Neural progenitor cell (in vitro differentiated cells): Measurements from ENCODE around the gene TMEM225B. TPM values are rescaled to one million over a fixed set of nuclear protein-coding genes. Genes with fewer than 3 reads are reported as not detected.

Experiments
- DNase-seq: peaks from one replicate; pipeline ENCODE4 v3.0.0-alpha.2; 2016; ENCODE audit warnings: low spot score
- H2AFZ ChIP-seq: fragments of 200-600 bp; sonication (generic); replicated peaks from 2 replicates; pipeline ENCODE4 v1.6.1; 2016; ENCODE audit warnings: antibody characterized with exemption
- H3F3A ChIP-seq: fragments of 200-600 bp; sonication (generic); 2 replicates; pipeline ENCODE4 v1.6.1; 2016; ENCODE audit warnings: antibody characterized with exemption, low read depth
- H3K27ac ChIP-seq: fragments of 200-600 bp; sonication (generic); 2 replicates; pipeline ENCODE4 v1.5.1; 2016; ENCODE audit warnings: mild to moderate bottlenecking
- H3K27me3 ChIP-seq: fragments of 200-600 bp; sonication (generic); 2 replicates; pipeline ENCODE4 v1.6.1; 2016; ENCODE audit warnings: mild to moderate bottlenecking, moderate library complexity
- H3K36me3 ChIP-seq: fragments of 200-600 bp; sonication (generic); 2 replicates; pipeline ENCODE4 v1.5.1; 2016
- H3K4me1 ChIP-seq: fragments of 200-600 bp; sonication (generic); 2 replicates; pipeline ENCODE4 v1.6.1; 2016; ENCODE audit warnings: mixed run types
- H3K4me2 ChIP-seq: fragments of 200-600 bp; sonication (generic); 2 replicates; pipeline ENCODE4 v1.6.1; 2016
- H3K4me3 ChIP-seq: fragments of 200-600 bp; sonication (generic); 2 replicates; pipeline ENCODE4 v1.5.1; 2016
- H3K79me2 ChIP-seq: fragments of 200-600 bp; sonication (generic); 2 replicates; pipeline ENCODE4 v1.6.1; 2016; ENCODE audit warnings: low read depth
- H3K9ac ChIP-seq: fragments of 200-600 bp; sonication (generic); 2 replicates; pipeline ENCODE4 v1.6.1; 2016
- H3K9me3 ChIP-seq: fragments of 200-600 bp; sonication (generic); 2 replicates; pipeline ENCODE4 v1.5.1; 2016; ENCODE audit warnings: low read depth
- H4K20me1 ChIP-seq: fragments of 200-600 bp; sonication (generic); 2 replicates; pipeline ENCODE4 v1.6.1; 2016; ENCODE audit warnings: low read depth
- H3K27ac Mint-ChIP-seq: 3 replicates; pipeline ENCODE4 v1.8.0; 2021; ENCODE audit warnings: mixed read lengths
- H3K27me3 Mint-ChIP-seq: 2 replicates; pipeline ENCODE4 v1.8.0; 2022; ENCODE audit warnings: low read depth, mild to moderate bottlenecking, inconsistent platforms, moderate library complexity, mixed read lengths; ENCODE audit not compliant: insufficient read depth
- H3K36me3 Mint-ChIP-seq: 3 replicates; pipeline ENCODE4 v1.8.0; 2021; ENCODE audit warnings: mixed read lengths
- H3K4me1 Mint-ChIP-seq: 3 replicates; pipeline ENCODE4 v1.8.0; 2021; ENCODE audit warnings: mixed read lengths
- H3K4me3 Mint-ChIP-seq: 3 replicates; pipeline ENCODE4 v1.8.0; 2021; ENCODE audit warnings: mild to moderate bottlenecking, moderate library complexity, mixed read lengths
- H3K9me3 Mint-ChIP-seq: 3 replicates; pipeline ENCODE4 v1.8.0; 2020; ENCODE audit warnings: mixed read lengths
- EZH2 ChIP-seq: fragments of 200-600 bp; sonication (generic); IDR thresholded peaks from 2 replicates; pipeline ENCODE4 v1.6.1; 2017; ENCODE audit warnings: antibody characterized with exemption, mild to moderate bottlenecking, moderate library complexity
- EZH2phosphoT487 ChIP-seq: fragments of 200-600 bp; sonication (generic); IDR thresholded peaks from 2 replicates; pipeline ENCODE4 v1.6.1; 2017; ENCODE audit warnings: antibody characterized with exemption
- total RNA-seq: library from RNA; depleted of rRNA; stranded (reverse); fragments of >200 nt; gene quantifications from 2 replicates; pipeline ENCODE4 v1.2.3, GENCODE V29; 2015; ENCODE audit warnings: low replicate concordance
- TF ChIP-seq, protein P1 (sequence below): fragments of 200-600 bp; sonication (generic); IDR thresholded peaks from 2 replicates; pipeline ENCODE4 v1.5.1; 2017; ENCODE audit warnings: antibody characterized with exemption, mild to moderate bottlenecking

The TMEM225B gene
- total RNA-seq, 1 donor from 2014 or later: not detected

DNA sequence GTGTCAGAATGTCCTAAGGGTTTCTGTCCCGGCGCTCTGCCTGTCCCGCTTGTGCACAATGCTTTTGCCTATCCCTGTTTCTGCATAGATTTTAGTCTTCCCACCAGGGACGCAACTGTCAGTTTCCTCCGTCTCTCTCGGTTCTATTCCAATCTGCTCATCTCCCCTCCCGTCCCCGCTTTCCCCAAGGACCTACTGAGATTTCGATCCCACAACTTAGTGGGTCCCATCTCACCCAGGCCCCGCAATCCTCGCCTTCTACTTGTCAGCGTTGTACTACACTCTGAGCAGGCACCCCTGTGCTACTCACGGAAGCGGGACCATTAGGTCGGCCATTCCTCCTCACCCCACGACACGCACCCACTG, 40.1 kb upstream of the TMEM225B start:
- Mint-ChIP-seq H3K9me3 (no peaks in the 10 kb centered on the region), H3K4me3 (peak overlapping the region; percentile 95), H3K36me3 (peaks cover 32% of the 10 kb centered on the region), H3K27me3 (peaks cover 3% of the 10 kb centered on the region), H3K4me1 (peaks cover 14% of the 10 kb centered on the region), H3K27ac (peak overlapping the region; percentile 97)
- peak overlapping the region; percentile 99 for H3K9ac ChIP-seq
- peak overlapping the region; percentile 95 for H3K4me3 ChIP-seq
- H3K79me2 ChIP-seq: peaks cover 64% of the 10 kb centered on the region
- no peaks in the 10 kb centered on the region for H3K36me3 ChIP-seq
- peak overlapping the region; percentile 82 for H3K4me2 ChIP-seq
- no peak for DNase-seq
- no peak for TF ChIP-seq EZH2
- TF ChIP-seq, protein P1, sequence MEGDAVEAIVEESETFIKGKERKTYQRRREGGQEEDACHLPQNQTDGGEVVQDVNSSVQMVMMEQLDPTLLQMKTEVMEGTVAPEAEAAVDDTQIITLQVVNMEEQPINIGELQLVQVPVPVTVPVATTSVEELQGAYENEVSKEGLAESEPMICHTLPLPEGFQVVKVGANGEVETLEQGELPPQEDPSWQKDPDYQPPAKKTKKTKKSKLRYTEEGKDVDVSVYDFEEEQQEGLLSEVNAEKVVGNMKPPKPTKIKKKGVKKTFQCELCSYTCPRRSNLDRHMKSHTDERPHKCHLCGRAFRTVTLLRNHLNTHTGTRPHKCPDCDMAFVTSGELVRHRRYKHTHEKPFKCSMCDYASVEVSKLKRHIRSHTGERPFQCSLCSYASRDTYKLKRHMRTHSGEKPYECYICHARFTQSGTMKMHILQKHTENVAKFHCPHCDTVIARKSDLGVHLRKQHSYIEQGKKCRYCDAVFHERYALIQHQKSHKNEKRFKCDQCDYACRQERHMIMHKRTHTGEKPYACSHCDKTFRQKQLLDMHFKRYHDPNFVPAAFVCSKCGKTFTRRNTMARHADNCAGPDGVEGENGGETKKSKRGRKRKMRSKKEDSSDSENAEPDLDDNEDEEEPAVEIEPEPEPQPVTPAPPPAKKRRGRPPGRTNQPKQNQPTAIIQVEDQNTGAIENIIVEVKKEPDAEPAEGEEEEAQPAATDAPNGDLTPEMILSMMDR: no peak
- TF ChIP-seq EZH2phosphoT487: no peak
- H3K4me1 ChIP-seq: peaks cover 14% of the 10 kb centered on the region
- H3F3A ChIP-seq: peaks cover 16% of the 10 kb centered on the region
- peaks cover 15% of the 10 kb centered on the region for H4K20me1 ChIP-seq
- H2AFZ ChIP-seq: peak overlapping the region; percentile 91
- no peaks in the 10 kb centered on the region for H3K27me3 ChIP-seq
- H3K9me3 ChIP-seq: no peaks in the 10 kb centered on the region
- H3K27ac ChIP-seq: peak overlapping the region; percentile 93

DNA sequence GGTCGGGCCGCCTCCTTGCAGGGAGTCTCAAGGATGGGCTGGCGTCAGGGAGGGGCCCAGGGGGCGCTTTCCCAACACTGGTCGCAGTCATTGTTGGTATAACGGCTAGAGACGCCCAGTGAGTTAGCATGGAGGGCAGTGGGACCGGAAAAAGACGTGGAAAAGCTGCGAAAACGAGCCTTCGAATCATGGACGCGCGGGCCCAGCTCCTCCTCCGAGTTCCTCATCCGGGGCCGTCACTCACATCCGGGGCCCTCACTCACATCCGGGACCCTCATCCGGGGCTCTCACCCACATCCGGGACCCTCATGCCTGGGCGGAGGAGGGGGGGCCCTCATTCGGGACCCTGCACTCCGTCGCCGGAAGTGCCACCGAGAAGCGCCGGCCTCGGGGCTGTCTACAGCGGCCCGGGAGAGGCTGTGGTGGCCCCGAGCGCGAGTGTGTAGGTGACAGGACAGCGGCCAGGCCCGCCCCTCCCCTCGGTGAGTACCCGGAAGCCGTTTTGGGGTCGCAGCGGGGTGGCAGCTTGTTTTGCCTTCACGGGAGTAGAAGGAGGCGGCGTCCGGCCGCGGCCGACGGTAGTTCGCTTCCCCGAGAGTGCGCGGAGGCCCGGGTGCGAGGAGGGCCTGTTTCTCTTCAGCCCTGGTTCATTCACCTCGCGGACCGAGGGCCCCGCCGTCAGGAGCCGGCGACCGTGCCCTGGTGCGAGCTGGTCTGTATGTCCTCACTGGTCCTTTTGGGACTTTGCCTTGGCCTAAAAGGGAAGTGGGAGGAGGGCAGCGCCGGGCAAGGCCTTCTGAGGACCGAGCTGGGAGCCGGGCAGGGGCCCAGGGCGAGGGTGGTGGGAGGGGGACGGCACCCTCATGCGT, 39.5 kb upstream of the TMEM225B start, which contains the start of gene ZNF655:
Gene ZNF655 (plus strand): TSS at position 337 of the 869 bp plus-strand sequence. CDS start 1,918 bp downstream, outside the sequence.
- Histone ChIP-seq H2AFZ (peak within 1 kb of the TSS; percentile 91), H3K27me3 (no peaks in the 10 kb centered on the region), H3K4me1 (peaks cover 14% of the 10 kb centered on the region), H4K20me1 (peaks cover 15% of the 10 kb centered on the region), H3K9me3 (no peaks in the 10 kb centered on the region), H3K4me3 (peak within 1 kb of the TSS; percentile 95), H3K9ac (peak within 1 kb of the TSS; percentile 99), H3K79me2 (peaks cover 64% of the 10 kb centered on the region), H3F3A (peaks cover 11% of the 10 kb centered on the region), H3K4me2 (peak within 1 kb of the TSS; percentile 82), H3K36me3 (no peaks in the 10 kb centered on the region), H3K27ac (peak within 1 kb of the TSS; percentile 93)
- Mint-ChIP-seq H3K4me1 (peaks cover 15% of the 10 kb centered on the region), H3K27me3 (peaks cover 3% of the 10 kb centered on the region), H3K9me3 (no peaks in the 10 kb centered on the region), H3K27ac (peak within 1 kb of the TSS; percentile 97), H3K4me3 (peak within 1 kb of the TSS; percentile 95), H3K36me3 (peaks cover 34% of the 10 kb centered on the region)
- peak; percentile 96 for DNase-seq
- no peak for TF ChIP-seq EZH2phosphoT487
- TF ChIP-seq, protein P1: no peak
- TF ChIP-seq EZH2: no peak

DNA sequence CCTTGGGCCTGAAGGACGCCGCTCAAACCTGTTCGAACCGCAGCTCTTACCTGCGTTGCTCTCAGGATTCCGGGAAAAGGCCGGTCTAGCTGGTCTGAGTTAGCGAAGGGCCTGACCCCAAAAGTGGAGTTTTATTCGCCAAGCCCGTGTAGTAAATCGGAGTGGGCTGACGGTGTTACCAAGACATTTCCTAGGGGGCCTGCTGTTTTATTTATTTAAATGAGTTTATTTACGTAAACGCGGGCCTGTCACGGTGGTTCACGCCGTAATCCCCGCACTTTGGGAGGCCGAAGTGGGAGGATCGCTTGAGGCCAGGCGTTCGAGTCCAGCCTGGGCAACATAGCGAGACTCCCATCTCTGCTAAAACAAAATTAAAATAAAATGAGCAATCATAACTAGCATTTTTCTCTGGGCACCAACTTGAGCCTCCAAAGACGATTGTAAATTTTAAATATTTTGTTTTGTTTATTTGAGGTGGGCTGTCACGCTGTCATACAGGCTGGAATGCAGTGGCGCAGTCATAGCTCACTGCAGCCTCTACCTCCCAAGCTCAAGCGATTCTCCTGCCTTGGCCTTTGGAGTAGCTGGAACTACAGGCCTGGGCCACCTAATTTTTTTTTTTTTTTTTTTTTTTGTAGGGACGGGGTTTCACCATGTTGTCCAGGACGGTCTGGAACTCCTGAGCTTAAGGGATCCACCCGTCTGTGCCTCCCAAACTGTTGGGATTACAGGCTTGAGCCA, 38.7 kb upstream of the TMEM225B start:
- H3K4me2 ChIP-seq: peak overlapping the region; percentile 82
- Mint-ChIP-seq H3K27ac (peak overlapping the region; percentile 89), H3K27me3 (peaks cover 3% of the 10 kb centered on the region), H3K4me3 (peak overlapping the region; percentile 95), H3K36me3 (peaks cover 42% of the 10 kb centered on the region), H3K9me3 (no peaks in the 10 kb centered on the region), H3K4me1 (peaks cover 17% of the 10 kb centered on the region)
- TF ChIP-seq, protein P1: no peak
- TF ChIP-seq EZH2phosphoT487 (no peak), EZH2 (no peak)
- H3K36me3 ChIP-seq: no peaks in the 10 kb centered on the region
- H3K4me3 ChIP-seq: peak overlapping the region; percentile 95
- H3K4me1 ChIP-seq: peaks cover 14% of the 10 kb centered on the region
- H3K27me3 ChIP-seq: no peaks in the 10 kb centered on the region
- H3F3A ChIP-seq: peaks cover 11% of the 10 kb centered on the region
- no peak for DNase-seq
- peak overlapping the region; percentile 99 for H3K9ac ChIP-seq
- H2AFZ ChIP-seq: peak overlapping the region; percentile 91
- peaks cover 15% of the 10 kb centered on the region for H4K20me1 ChIP-seq
- H3K9me3 ChIP-seq: no peaks in the 10 kb centered on the region
- peaks cover 64% of the 10 kb centered on the region for H3K79me2 ChIP-seq
- peak overlapping the region; percentile 93 for H3K27ac ChIP-seq
